Activated naive CD4-positive, alpha-beta T cell treated with anti-CD3 and anti-CD28 coated beads for 36 hours (primary cell): Measurements from ENCODE around the gene SCAMP3. TPM values are rescaled to one million over a fixed set of nuclear protein-coding genes. Genes with fewer than 3 reads are reported as not detected.
"Not testable (repeated sequence)": the region's sequence is repeated elsewhere in the genome, so short reads cannot be mapped to it uniquely, and the experiment has no call there.

Experiments
- CTCF ChIA-PET: fragments of 350-600 bp; sonication (Branson Sonifier 250); formaldehyde crosslinking; loops from one replicate; lab custom pipeline; 2021; ENCODE audit warnings: antibody characterized with exemption; lab: Charles Lee
- DNase-seq: peaks from one replicate; pipeline ENCODE4 v3.0.0-alpha.2; 2020
- H3K27ac Mint-ChIP-seq: one replicate; pipeline ENCODE4 v1.8.0; 2021; ENCODE audit warnings: mild to moderate bottlenecking, mixed read lengths
- H3K27me3 Mint-ChIP-seq: one replicate; pipeline ENCODE4 v1.8.0; 2021; ENCODE audit warnings: low read depth, mixed read lengths
- H3K36me3 Mint-ChIP-seq: one replicate; pipeline ENCODE4 v1.8.0; 2021; ENCODE audit warnings: low read depth, mixed read lengths
- H3K4me1 Mint-ChIP-seq: one replicate; pipeline ENCODE4 v1.8.0; 2021; ENCODE audit warnings: low read depth, mixed read lengths
- H3K4me3 Mint-ChIP-seq: one replicate; pipeline ENCODE4 v1.8.0; 2021; ENCODE audit warnings: mild to moderate bottlenecking, moderate library complexity, mixed read lengths
- H3K9me3 Mint-ChIP-seq: one replicate; pipeline ENCODE4 v1.8.0; 2021; ENCODE audit warnings: mixed read lengths
- intact Hi-C: fragments of 100-400 bp; cut with micrococcal nuclease; formaldehyde crosslinking; loops from one replicate; pipeline ENCODE4 v1.15.1; 2023
- total RNA-seq, 2 experiments: library from RNA; stranded (reverse); gene quantifications; one replicate each; pipeline ENCODE4 v1.2.3, GENCODE V29; 2021

The SCAMP3 gene
- total RNA-seq, 2 experiments from 2014 or later = 80.3 to 82.9 TPM

GRCh38 chr1:155250633-155251449 is 11.3 kb downstream of the SCAMP3 start:
- Mint-ChIP-seq H3K27ac (no peak overlapping the region), H3K4me3 (peak overlapping the region; percentile 47), H3K27me3 (no peaks in the 10 kb centered on the region), H3K36me3 (peaks cover 4% of the 10 kb centered on the region), H3K9me3 (no peaks in the 10 kb centered on the region), H3K4me1 (peaks cover 26% of the 10 kb centered on the region)
- CTCF ChIA-PET = interaction anchor here (0.5 to 4.2 kb wide), 48 partner anchors 9 to 579 kb away, joined by 3 to 118 read pairs (median 5); partner anchors contain the start of genes CLK2, FDPS, HCN3 and KRTCAP2
- intact Hi-C loops = loop anchor here (1.0 to 5.0 kb wide), 6 partner anchors 10 to 341 kb away; partner anchors contain the start of gene FDPS
- peak; percentile 98 for DNase-seq

- H3K4me1 Mint-ChIP-seq = peaks cover 22% of the 10 kb centered on the region
- H3K27ac Mint-ChIP-seq = no peak overlapping the region
- CTCF ChIA-PET = interaction anchor here (0.5 to 4.2 kb wide), 34 partner anchors 9 to 494 kb away, joined by 3 to 118 read pairs (median 8); partner anchors contain the start of genes CLK2, FDPS, HCN3 and KRTCAP2
- DNase-seq = no peak
- peak overlapping the region; percentile 47 for H3K4me3 Mint-ChIP-seq
- peaks cover 4% of the 10 kb centered on the region for H3K36me3 Mint-ChIP-seq
- no peaks in the 10 kb centered on the region for H3K9me3 Mint-ChIP-seq
- intact Hi-C loops = loop anchor here (1.0 to 5.0 kb wide), 6 partner anchors 9 to 342 kb away; partner anchors contain the start of gene FDPS
- no peaks in the 10 kb centered on the region for H3K27me3 Mint-ChIP-seq
These were observed 11.9 kb downstream of the SCAMP3 start for GRCh38 chr1:155250246-155250632.

GRCh38 chr1:155247667-155248553 is 14.2 kb downstream of the SCAMP3 start:
- DNase-seq = no peak
- H3K4me3 Mint-ChIP-seq = no peak overlapping the region

GRCh38 chr1:155246796-155247195 is 15.4 kb downstream of the SCAMP3 start:
- DNase-seq, H3K36me3 Mint-ChIP-seq, H3K27me3 Mint-ChIP-seq, H3K9me3 Mint-ChIP-seq, H3K27ac Mint-ChIP-seq, intact Hi-C loops, H3K4me3 Mint-ChIP-seq: not testable (repeated sequence)
- H3K4me1 Mint-ChIP-seq = peaks cover 31% of the 10 kb centered on the region
- CTCF ChIA-PET = interaction anchor here (0.6 to 2.1 kb wide), 4 partner anchors 15 to 85 kb away, joined by 3 to 5 read pairs (median 4); partner anchors contain the start of genes SCAMP3 and THBS3

More at GRCh38 chr1:155247667-155248553, 14.2 kb downstream of the SCAMP3 start:
- intact Hi-C loops = no loop called here
- Mint-ChIP-seq H3K27me3 (peaks cover 2% of the 10 kb centered on the region), H3K9me3 (no peaks in the 10 kb centered on the region), H3K27ac (no peak overlapping the region), H3K4me1 (peaks cover 23% of the 10 kb centered on the region), H3K36me3 (peaks cover 8% of the 10 kb centered on the region)
- CTCF ChIA-PET = interaction anchor here (0.8 to 2.1 kb wide), 6 partner anchors 14 to 401 kb away, joined by 3 to 5 read pairs (median 4); partner anchors contain the start of genes SCAMP3 and THBS3

GRCh38 chr1:155245163-155245524 is 17.0 kb downstream of the SCAMP3 start:
- Mint-ChIP-seq H3K27ac (peak overlapping the region; percentile 98), H3K4me1 (peaks cover 42% of the 10 kb centered on the region), H3K27me3 (peaks cover 2% of the 10 kb centered on the region), H3K36me3 (peaks cover 10% of the 10 kb centered on the region), H3K9me3 (no peaks in the 10 kb centered on the region), H3K4me3 (peak overlapping the region; percentile 88)
- CTCF ChIA-PET = interaction anchor here (1.0 to 2.3 kb wide), 2 partner anchors 17 to 38 kb away, joined by 3 to 7 read pairs; partner anchors contain the start of gene SCAMP3
- intact Hi-C loops = loop anchor here (2.0 kb wide), 1 partner anchor 444 kb away; the partner anchor contains the start of genes DAP3 and YY1AP1
- no peak for DNase-seq

GRCh38 chr1:155244368-155245162 is 17.6 kb downstream of the SCAMP3 start:
- peaks cover 40% of the 10 kb centered on the region for H3K4me1 Mint-ChIP-seq
- CTCF ChIA-PET = interaction anchor here (1.0 to 2.3 kb wide), 4 partner anchors 16 to 67 kb away, joined by 3 to 7 read pairs (median 4); partner anchors contain the start of gene SCAMP3
- no peaks in the 10 kb centered on the region for H3K9me3 Mint-ChIP-seq
- H3K27me3 Mint-ChIP-seq = peaks cover 2% of the 10 kb centered on the region
- H3K27ac Mint-ChIP-seq = peak overlapping the region; percentile 98
- peaks cover 10% of the 10 kb centered on the region for H3K36me3 Mint-ChIP-seq
- peak; percentile 99 for DNase-seq
- peak overlapping the region; percentile 88 for H3K4me3 Mint-ChIP-seq
- intact Hi-C loops = loop anchor here (1.0 to 5.0 kb wide), 9 partner anchors 17 to 444 kb away; partner anchors contain the start of genes ASH1L, CLK2, DAP3 and FDPS

GRCh38 chr1:155242805-155243358 is 19.3 kb downstream of the SCAMP3 start:
- no peak for DNase-seq
- CTCF ChIA-PET = interaction anchor here (1.3 to 4.5 kb wide), 5 partner anchors 8 to 65 kb away, joined by 4 to 37 read pairs (median 4); no protein-coding TSS in a partner anchor
- peaks cover 2% of the 10 kb centered on the region for H3K27me3 Mint-ChIP-seq
- H3K27ac Mint-ChIP-seq = peak overlapping the region; percentile 47
- intact Hi-C loops = loop anchor here (5.0 kb wide), 1 partner anchor 319 kb away; the partner anchor contains the start of gene ASH1L
- H3K9me3 Mint-ChIP-seq = no peaks in the 10 kb centered on the region
- H3K4me3 Mint-ChIP-seq = peak overlapping the region; percentile 88
- peaks cover 12% of the 10 kb centered on the region for H3K36me3 Mint-ChIP-seq
- H3K4me1 Mint-ChIP-seq = peaks cover 42% of the 10 kb centered on the region

GRCh38 chr1:155241841-155242264 is 20.3 kb downstream of the SCAMP3 start:
- DNase-seq = peak; percentile 34
- no peaks in the 10 kb centered on the region for H3K9me3 Mint-ChIP-seq
- peak overlapping the region; percentile 63 for H3K27ac Mint-ChIP-seq
- peaks cover 13% of the 10 kb centered on the region for H3K36me3 Mint-ChIP-seq
- intact Hi-C loops = loop anchor here (1.0 to 5.0 kb wide), 3 partner anchors 8 to 320 kb away; partner anchors contain the start of gene ASH1L
- H3K27me3 Mint-ChIP-seq = peaks cover 2% of the 10 kb centered on the region
- H3K4me1 Mint-ChIP-seq = peaks cover 42% of the 10 kb centered on the region
- CTCF ChIA-PET = interaction anchor here (0.6 to 4.5 kb wide), 6 partner anchors 9 to 906 kb away, joined by 3 to 37 read pairs (median 4); no protein-coding TSS in a partner anchor
- peak overlapping the region; percentile 8 for H3K4me3 Mint-ChIP-seq

GRCh38 chr1:155241069-155241679 is 21.0 kb downstream of the SCAMP3 start:
- H3K4me1 Mint-ChIP-seq = peaks cover 42% of the 10 kb centered on the region
- DNase-seq = peak; percentile 85
- H3K36me3 Mint-ChIP-seq = peaks cover 13% of the 10 kb centered on the region
- intact Hi-C loops = loop anchor here (1.0 to 5.0 kb wide), 3 partner anchors 9 to 321 kb away; partner anchors contain the start of gene ASH1L
- H3K9me3 Mint-ChIP-seq = no peaks in the 10 kb centered on the region
- CTCF ChIA-PET = interaction anchor here (0.6 to 4.5 kb wide), 5 partner anchors 10 to 907 kb away, joined by 3 to 37 read pairs (median 4); no protein-coding TSS in a partner anchor
- H3K27ac Mint-ChIP-seq = peak overlapping the region; percentile 62
- H3K4me3 Mint-ChIP-seq = peak overlapping the region; percentile 77
- peaks cover 2% of the 10 kb centered on the region for H3K27me3 Mint-ChIP-seq

GRCh38 chr1:155236451-155236850 is 25.7 kb downstream of the SCAMP3 start:
- Mint-ChIP-seq H3K9me3 (no peaks in the 10 kb centered on the region), H3K4me1 (peaks cover 17% of the 10 kb centered on the region), H3K36me3 (peaks cover 9% of the 10 kb centered on the region), H3K4me3 (no peak overlapping the region), H3K27ac (no peak overlapping the region), H3K27me3 (no peaks in the 10 kb centered on the region)
- CTCF ChIA-PET = interaction anchor here (0.6 to 0.9 kb wide), 2 partner anchors 10 to 55 kb away, joined by 3 read pairs; no protein-coding TSS in a partner anchor
- no peak for DNase-seq
- intact Hi-C loops = no loop called here
